Measurements from ENCODE around the gene TMEM119.
"Not testable (repeated sequence)": the region's sequence is repeated elsewhere in the genome, so short reads cannot be mapped to it uniquely, and the experiment has no call there.

The TMEM119 gene

DNA sequence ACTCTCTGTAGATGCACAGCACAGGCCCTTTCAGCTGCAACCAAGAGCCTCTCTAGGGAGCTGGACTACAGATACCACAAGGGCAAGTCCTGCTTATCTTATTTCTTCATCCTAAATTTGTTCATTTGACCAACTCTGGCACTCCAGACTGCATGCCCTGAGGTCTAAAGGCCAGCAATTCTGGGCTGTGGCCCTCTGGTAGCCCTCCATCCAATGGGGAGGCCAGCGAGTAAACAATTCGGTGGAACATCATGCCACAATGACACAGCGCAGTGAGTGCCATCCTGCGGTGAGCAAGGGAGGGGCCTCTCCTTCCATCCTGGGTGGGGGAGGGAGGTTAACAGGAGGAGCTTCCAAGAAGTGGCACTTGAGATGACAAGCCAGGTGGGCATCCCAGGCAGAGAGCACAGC is 36.5 kb upstream of the TMEM119 start:
- no peak for DNase-seq (ENCODE audit: low read depth)

DNA sequence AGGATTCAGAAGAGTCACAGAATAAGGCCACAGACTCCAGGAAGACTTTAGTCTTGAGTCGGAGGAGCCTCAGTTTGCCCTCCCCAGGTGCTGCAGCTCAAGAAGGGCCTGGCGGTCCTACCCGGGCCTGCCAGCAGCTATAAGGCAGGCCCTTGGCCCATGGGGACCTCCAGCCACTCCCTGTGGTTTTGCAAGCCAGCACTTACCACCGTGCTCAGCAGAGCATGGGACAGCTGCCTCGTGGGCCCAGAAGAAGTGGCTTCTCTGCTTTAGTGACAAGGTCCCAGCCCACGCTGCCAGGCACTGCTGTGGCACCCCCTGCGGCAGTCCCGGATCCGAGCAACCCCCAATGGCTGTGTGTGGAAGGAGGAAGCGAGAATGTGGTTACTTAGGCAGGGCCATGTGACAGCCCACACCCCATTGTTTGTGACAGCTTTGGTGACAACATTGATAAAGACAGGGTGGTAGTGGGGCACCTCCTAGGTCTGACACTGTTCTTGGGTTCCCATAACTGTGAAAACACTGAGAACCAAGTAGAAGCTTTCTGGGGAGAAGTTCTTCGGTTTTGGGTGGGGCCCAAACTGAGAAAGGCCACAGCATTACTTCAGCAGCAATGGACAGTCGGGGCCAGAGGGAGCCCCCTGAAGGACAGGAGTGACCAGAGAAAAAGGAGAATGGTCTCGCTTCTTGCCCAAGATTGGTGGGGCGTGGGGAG is 35.8 kb upstream of the TMEM119 start, which contains the start of gene SELPLG:
Gene SELPLG, minus strand, starts transcription at position 361 of the 715 bp plus-strand sequence. CDS start 9,587 bp downstream, outside the sequence.
- peak; percentile 52 for DNase-seq (ENCODE audit: low read depth)

DNA sequence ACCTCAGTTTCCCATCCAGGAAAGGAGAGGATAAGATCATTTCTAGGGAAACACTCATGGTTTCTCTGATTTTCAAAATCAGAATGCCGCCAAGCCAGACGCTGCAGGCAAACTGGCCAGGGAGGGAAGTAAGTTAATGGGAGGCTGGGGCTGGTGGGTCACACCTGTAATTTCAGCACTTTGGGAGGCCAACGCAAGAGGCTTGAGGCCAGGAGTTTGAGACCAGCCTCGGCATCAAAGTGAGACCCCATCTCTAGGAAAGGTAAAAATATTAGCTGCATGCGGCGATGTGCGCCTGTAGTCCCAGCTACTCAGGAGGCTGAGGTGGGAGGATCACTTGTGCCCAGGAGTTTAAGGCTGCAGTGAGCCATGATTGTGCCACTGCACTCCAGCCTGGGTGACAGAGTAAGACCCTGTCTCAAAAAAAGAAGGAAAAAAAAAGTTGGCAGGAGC is 35.2 kb upstream of the TMEM119 start:
- DNase-seq (ENCODE audit: low read depth): no peak

DNA sequence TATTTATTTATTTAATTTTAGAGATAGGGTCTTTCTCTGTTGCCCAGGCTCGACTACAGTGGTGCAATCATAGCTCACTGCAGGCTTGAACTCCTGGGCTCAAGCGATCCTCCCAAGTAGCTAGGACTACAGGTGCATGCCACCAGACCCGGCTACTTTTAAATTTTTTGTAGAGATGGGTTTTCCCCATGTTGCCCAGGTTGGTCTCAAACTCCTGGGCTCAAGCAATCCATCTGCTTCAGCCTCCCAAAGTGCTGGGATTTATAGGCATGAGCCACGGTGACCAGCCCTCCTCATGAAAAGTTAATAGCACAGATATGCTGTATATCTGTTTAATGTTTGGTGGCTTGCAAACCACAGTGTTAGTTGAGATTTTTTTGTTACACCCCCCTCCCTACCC is 33.4 kb upstream of the TMEM119 start:
- not testable (repeated sequence) for DNase-seq (ENCODE audit: low read depth)

DNA sequence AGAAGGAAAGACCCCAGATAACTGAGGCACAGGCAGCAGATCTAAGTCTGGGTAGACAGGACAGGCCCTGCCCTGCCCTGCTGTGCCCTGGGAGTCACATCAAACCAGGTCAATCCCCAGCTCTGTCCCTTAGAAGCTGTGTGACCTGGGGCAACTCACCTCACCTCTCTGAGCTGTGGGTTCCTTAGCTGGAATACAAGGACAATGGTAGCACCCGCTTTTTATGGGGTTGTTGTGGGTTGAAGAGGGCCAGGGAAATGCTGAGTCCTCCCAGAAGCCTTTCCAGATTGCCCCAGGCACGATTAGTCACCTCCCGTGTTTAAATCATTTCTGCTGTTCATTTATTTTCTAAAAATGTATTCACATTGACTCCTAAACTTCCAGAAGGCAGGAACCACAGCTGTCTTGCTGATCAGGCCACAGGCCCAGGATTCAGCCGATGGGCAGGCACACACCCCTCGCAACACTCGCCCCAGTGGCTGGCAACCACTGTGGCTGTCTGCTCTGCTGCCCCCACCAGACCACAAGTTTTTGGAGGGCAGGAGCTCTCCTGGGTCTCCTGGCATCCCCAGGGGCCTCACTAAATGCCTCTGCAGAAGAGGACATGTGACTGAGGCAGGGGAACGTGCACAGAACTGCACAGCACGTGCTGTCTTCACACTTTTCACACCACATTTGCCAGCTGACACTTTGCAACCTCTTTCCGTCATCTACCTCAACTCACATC is 32.8 kb upstream of the TMEM119 start:
- DNase-seq (ENCODE audit: low read depth): no peak

DNA sequence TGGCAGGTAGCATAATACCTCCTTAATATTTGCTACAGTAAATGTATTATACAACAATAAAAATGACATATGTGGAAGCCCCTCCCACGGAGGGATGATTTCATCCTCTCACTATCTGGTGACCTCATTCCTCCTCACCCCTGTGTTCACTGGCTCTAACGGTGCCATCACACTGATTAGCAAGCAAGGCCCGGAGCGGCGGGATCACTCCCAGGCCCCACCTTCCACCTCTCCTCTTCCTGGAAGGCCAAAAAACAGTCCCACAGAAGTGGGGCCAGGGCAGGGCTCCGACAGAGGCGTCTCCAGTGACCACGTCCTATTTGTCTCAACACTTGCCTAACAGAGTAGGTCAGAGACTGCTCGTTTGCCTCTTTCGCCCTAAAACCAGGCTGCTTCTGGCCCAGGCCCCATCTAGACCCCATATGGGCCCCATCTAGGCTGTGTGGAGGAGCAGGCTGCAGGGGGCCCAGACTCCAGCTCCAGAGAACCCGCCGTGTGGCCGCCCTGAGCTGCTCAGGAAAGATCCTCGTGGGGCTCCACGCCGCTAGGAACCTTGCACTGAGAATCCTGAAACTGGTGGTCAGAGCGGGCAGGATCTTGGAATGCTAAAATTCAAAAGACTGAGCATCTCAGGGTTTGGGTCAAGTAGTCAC is 32.1 kb upstream of the TMEM119 start:
- no peak for DNase-seq (ENCODE audit: low read depth)

DNA sequence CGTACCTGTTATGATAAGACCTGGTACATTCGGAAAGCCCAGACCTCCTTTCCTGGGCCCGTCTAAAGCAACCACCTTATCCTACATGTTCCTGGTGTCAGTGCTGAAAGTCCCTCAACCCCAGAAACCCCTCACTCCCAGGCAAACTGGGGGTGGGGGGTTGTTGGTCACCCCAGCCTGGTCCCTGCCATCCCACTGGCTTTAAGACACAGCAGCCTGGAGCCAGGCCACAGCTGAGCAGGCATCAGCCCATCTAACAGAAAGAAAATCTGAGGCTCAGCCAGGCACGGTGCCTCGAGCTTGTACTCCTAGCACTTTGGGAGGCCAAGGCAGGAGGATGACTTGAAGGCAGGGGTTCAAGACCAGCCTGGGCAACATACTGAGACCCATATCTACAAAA is 31.3 kb upstream of the TMEM119 start:
- DNase-seq (ENCODE audit: low read depth): no peak

DNA sequence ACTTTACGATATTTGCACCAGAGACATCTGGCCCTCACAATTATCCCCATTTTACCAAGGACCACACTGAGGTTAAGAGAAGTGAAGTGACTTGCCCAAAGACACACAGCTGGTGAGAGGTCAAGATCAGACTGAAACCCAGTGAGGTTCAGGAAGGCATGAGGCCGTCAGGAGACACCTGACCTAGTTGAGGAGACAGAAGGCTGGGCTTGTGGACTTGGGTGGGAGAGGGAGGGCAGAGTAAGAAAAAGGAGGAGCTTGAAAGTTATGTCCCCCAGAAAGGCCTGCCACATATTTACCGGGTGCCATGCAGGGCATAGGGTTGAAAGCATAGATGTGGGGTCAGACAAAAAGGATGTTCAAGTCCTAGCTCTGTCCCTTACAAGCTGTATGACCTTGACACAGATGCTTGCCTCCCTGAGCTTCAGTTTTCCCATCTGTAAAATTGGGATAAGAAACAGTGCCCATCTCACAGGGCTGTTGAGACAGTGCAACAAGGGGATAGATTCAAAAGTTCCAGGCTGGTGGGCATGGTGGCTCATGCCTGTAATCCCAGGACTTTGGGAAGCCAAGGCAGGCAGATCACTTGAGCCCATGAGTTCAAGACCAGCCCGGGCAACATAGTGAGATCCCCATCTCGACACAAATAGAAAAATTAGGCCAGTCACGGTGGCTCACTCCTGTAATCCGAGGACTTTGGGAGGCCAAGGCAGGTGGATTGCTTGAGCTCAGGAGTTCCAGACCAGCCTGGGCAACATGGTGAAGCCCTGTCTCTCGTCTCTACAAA is 29.4 kb upstream of the TMEM119 start:
- no peak for DNase-seq (ENCODE audit: low read depth)

DNA sequence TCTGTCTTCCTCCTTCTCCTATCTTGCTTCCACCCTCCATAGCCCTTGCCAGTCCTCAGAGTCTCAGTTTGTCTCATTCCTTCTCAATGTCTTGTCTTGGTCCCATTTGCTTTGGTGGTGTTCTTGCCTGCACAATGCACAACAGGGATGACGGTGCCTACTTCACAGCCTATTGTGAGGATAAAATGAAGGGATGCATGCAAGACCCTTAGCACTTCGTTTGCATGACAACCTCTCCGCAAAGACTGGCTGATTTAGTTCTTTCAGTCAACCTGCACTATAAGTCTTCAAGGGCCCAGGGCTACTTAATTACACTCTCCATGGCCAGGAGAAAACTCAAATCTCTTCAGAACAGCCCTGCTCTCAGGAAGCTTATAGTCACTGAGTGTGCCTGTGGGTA is 27.3 kb upstream of the TMEM119 start:
- DNase-seq (ENCODE audit: low read depth): no peak

DNA sequence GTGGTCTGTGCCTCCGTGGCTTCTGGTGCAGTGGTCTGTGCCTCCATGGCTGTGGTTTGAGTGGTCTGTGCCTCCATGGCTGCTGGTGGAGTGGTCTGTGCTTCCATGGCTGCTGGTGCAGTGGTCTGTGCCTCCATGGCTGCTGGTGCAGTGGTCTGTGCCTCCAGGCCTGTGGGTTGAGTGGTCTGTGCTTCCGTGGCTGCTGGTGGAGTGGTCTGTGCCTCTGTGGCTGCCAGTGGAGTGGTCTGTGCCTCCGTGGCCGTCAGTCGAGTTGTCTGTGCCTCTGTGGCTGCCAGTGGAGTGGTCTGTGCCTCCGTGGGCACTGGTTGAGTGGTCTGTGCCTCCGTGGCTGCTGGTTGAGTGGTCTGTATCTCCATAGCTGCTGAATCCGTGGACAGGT is 25.7 kb upstream of the TMEM119 start:
- DNase-seq (ENCODE audit: low read depth): no peak

DNA sequence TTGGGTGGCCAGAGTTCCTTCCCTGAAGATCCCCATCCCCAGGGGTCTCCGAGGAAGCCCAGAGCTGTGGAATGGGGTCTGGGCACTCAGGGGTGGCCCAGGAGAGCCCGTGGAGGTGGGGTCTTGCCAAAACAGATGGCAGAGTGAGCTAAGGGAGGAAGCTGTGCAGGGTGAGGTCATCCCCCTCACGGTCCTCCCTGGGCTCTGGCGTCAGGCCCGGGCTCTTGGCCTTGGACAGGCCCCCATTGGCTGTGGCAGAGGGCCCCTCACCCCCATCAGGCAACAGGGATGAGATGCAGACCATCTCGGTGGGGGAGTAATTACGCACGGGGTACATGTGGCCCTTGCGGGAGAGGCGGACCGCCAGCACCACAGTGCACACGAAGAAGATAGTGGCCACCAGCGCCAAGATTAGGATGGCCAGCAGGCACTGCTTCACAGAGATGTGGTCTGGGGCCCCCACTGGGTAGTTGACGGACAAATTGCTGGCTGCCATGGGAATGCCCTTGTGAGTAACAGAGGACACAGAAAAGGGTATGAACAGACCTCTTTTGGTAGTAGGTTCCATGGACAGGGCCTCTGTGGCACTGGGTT is 25.1 kb upstream of the TMEM119 start:
- DNase-seq (ENCODE audit: low read depth): no peak

DNA sequence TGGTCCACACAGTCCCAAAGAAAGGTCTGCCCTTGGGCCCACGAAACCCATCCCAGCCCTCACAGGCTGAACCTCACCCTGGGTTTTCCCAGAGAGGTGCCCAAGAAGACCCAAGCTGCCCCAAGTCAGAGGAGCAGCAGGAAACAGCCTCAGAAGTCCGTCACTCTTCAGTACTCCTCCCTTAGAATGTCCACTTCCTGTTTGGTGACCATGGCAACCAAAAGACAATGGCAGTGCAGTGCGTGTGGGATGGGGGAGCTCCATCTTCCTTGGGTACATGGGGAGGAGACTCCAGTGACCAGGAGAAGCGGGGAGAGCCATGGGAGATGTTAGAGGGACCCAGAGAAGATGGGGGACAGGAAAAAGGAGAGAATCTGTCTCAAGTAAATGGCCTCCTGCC is 24.5 kb upstream of the TMEM119 start:
- no peak for DNase-seq (ENCODE audit: low read depth)

DNA sequence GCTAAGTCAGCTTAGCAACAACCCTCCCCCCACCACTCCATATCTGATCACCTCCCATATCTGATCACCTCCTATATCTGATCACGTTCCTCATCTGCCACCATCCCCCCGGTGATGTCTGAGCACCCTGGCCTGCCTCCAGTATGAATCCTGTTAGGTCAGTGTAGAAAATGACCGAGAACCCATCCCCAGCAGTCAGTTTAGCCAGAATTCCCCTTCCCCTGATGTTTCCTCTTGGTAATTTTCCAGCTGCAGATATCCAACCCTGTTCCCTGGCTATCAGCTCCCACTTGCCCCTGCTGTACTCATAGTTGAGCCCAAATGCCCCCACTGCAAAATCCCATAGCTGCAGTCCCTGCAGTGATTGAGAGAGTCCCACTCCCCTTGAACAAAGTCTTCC is 23.3 kb upstream of the TMEM119 start:
- DNase-seq (ENCODE audit: low read depth): no peak

DNA sequence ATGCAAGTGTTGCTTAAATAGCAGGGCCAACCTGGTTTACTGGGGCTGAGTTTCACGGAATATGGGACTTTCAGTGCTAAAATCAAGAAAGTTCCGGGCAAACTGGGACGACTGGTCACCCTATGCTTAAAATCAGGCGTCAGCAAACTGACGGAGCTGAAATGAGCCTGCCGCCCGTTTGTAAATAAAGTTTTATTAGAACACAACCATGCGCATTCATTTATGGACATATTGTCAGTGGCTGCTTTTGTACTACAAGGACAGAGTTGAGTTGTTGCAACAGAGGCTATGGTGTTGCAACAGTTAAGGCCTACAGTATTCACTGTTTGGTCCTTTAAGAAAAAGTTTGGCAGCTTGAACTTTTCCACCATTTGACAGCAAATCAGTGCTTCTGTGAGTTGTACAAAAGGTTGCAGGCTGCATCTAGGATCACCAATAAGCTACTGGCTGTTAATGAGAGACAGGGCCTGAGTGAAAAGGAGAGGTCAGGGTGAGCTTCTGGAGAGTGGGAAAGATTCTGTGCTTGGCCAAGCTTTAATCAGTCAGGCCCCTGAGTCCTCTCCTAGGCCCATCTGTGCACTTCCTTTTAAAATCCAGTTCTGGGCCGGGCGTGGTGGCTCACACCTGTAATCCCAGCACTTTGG is 22.5 kb upstream of the TMEM119 start:
- no peak for DNase-seq (ENCODE audit: low read depth)

DNA sequence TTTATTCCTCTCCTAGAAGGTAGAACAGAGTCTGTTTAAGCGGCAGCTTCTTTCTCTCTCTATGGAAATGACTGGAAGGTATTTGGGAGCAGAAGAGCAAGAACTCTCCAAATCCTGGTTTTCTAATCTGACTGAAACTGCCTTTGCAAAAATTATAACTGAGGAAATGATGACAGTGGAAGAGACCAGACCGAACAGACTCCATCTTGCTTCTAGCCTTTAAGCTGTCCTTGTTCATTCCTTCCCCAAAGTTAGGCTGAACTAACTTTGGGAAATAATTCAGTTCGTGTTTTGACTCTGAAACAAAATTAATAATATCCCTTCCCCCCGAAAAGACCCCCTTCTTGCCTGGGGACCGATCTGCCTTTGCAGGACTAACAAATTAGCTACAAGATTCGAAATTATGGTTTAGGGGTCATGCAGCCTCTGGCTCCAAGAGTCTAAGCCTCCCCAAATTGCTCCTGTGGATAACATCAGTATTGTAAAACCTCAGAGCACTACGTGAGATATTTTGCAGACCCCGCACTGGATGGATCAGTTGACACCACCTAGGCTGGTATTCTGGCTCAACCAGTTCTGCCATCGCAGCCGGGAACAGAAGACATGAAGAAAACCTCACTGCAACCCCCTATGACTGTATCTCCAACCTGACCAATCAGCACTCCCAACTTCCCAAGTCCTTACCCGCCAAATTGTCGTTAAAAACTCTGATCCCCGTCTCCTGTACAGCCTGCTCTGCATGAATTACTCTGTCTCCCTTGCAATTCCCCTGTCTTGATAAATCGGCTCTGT is 21.7 kb upstream of the TMEM119 start:
- no peak for DNase-seq (ENCODE audit: low read depth)

DNA sequence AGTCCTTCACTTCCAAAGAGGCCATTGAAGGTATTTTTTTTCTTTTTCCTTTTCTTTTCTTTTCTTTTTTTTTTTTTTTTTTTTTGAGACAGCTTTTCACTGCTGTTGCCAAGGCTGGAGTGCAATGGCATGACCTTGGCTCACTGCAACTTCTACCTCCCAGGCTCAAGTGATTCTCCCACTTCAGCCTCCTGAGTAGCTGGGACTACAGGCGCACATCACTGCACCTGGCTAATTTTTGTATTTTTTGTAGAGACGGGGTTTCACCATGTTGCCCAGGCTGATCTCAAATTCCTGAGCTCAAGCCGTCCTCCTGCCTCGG is 21.0 kb upstream of the TMEM119 start:
- DNase-seq (ENCODE audit: low read depth): not testable (repeated sequence)

DNA sequence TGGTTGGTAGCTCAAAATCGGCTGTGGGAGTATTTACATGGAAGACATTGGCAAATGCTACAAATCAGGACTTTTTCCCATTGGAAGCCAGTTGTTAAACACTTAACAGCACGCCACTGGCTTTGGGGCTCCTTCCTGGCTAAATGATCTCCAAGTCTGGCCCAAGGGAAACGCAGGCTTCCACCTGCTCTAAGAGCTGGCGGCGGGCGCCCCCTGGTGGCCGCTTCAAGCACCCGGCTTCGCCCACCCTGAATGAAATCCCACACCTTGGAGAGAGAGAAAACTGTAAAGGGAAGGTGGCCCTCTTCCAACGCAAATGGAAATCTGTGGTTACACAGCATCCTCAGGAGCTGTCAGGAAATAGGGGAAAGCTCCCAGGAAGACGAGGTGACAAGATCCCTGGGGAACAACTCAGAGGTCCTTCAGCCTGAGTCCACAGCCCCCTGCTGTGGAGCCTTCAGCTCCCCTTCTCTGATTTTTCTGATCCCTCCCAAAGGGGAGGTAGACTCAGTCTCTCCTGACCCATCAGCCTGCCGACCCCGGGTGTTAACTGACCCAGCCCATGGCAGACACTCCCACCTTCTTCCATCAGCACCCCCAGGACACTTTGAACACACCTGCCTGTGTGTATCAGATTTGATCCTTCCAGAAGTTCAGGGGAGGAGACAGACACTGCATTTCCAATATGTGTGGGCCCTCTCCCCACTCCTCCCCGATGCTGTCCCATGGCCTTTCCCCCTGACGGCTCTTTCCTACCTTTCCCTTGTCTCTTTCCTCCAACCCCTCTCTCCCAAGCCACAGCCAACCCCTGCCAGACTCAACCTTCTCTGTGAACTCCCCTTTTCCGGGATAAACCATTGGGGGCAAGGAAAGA is 20.4 kb upstream of the TMEM119 start:
- peak; percentile 64 for DNase-seq (ENCODE audit: low read depth)

DNA sequence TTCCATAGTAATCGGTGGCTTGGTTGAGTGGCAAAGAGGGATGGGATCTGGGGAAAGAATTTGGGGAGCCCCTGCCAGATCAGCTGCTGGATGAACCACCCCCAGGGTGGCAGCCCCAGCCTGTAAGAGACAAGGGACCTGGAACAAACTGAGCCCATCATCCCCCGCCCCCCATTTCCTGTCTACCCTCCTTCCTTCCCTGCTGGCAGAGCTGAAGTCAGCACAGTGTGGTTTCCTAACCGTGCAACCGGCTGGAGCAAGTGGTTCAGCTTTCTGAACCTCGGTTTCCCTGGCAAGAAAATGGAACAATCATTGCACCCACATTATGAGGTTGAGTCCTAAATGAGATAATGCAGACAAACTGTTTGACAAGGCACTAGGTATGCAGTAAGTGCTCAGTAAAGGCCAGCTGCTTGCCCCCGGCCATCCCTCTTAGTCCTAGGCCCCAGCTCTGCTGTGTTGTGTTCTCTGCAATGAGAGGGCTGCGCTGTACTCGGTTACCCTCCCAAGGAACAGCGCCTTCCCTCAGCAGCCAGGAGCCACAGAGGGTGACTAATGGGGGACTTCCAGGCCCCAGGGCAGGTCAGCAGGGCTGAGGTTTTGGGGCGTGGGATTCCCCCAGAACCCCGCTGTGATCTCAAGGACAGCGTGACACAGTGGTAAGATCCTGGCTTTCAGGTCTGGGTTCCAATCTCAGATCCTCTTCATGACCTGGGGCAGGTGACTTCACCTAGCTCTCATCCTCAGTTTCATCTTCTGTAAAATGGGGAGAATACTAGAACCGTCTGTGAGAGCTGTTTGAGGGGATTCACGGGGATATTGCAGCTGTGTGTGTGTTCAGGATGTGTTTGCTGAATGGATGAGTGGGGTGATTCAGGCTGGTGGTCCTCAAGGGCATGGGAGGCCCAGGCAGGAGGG is 19.3 kb upstream of the TMEM119 start:
- DNase-seq (ENCODE audit: low read depth): no peak

DNA sequence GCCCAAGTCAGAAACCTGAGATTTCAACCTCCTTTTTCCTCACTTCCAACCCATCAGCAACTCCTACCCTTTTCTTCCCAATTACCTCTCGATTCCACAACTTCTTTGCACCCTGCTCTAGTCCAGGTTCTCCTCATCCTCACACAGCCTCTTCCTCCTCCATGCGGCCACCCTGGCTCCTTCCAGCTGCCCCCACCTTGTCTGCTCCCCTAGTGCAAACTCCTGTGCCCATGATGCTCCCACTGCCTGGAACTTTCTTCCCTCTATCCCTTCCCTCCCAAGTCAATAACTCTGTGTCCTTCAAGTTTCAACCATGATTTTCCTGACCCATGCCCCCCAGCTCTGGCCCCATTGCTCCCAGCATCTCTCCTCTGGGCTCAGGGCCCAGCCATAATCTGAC is 18.5 kb upstream of the TMEM119 start:
- DNase-seq (ENCODE audit: low read depth): no peak
